ENCODE data around the gene GRHL3. TPM values are rescaled to one million over a fixed set of nuclear protein-coding genes. Genes with fewer than 3 reads are reported as not detected.

Gene GRHL3
- total RNA-seq, 1 donor from 2014 or later = 6.9 TPM

- H3K9me3 Mint-ChIP-seq (ENCODE audit: unreplicated experiment) = peaks cover 2% of the 10 kb centered on the region
- peak; percentile 47 for DNase-seq (ENCODE audit: low read depth)
Measured at GRCh38 chr1:24349891-24350290, 30.7 kb downstream of the GRHL3 start.

GRCh38 chr1:24351247-24351646 is 32.1 kb downstream of the GRHL3 start:
- DNase-seq (ENCODE audit: low read depth) = no peak
- Histone ChIP-seq H2AFZ (ENCODE audit: low read depth, low read length) (no peak overlapping the region), H3K4me2 (ENCODE audit: low read length) (no peak overlapping the region), H3K9me3 (ENCODE audit: insufficient read depth, low read depth, low read length) (no peaks in the 10 kb centered on the region), H3K4me3 (ENCODE audit: insufficient read depth, low read depth, low read length) (no peak overlapping the region), H4K20me1 (ENCODE audit: insufficient read depth, low read length) (no peaks in the 10 kb centered on the region), H3K27ac (ENCODE audit: low read depth, low read length) (no peak overlapping the region), H3K9ac (ENCODE audit: low read length) (no peak overlapping the region), H3K27me3 (ENCODE audit: insufficient read depth, low read length) (no peaks in the 10 kb centered on the region), H3K79me2 (ENCODE audit: insufficient read depth, low read length) (no peaks in the 10 kb centered on the region), H3K4me1 (ENCODE audit: insufficient read depth, low read length) (peaks cover 19% of the 10 kb centered on the region), H3K36me3 (ENCODE audit: insufficient read depth, low read length) (no peaks in the 10 kb centered on the region)
- peaks cover 3% of the 10 kb centered on the region for H3K36me3 Mint-ChIP-seq (ENCODE audit: low read depth, unreplicated experiment)
- no peak overlapping the region for H3K27ac Mint-ChIP-seq (ENCODE audit: unreplicated experiment)
- peaks cover 14% of the 10 kb centered on the region for H3K4me1 Mint-ChIP-seq (ENCODE audit: low read depth, unreplicated experiment)
- TF ChIP-seq EZH2 (IDR thresholded peaks at IDR 0.05; ENCODE audit: insufficient read depth, low read length) (no peak), CTCF (IDR thresholded peaks at IDR 0.05; ENCODE audit: insufficient read depth, low read depth, low read length) (no peak)
- peaks cover 2% of the 10 kb centered on the region for H3K9me3 Mint-ChIP-seq (ENCODE audit: unreplicated experiment)
- no peak for FAIRE-seq
- H3K27me3 Mint-ChIP-seq (ENCODE audit: low read depth, unreplicated experiment) = peaks cover 29% of the 10 kb centered on the region
- H3K4me3 Mint-ChIP-seq (ENCODE audit: unreplicated experiment) = peak overlapping the region; percentile 50

More at GRCh38 chr1:24349891-24350290, 30.7 kb downstream of the GRHL3 start:
- Mint-ChIP-seq H3K27me3 (ENCODE audit: low read depth, unreplicated experiment) (peaks cover 34% of the 10 kb centered on the region), H3K27ac (ENCODE audit: unreplicated experiment) (no peak overlapping the region), H3K36me3 (ENCODE audit: low read depth, unreplicated experiment) (peaks cover 3% of the 10 kb centered on the region), H3K4me1 (ENCODE audit: low read depth, unreplicated experiment) (peaks cover 14% of the 10 kb centered on the region), H3K4me3 (ENCODE audit: unreplicated experiment) (no peak overlapping the region)
- H3K79me2 ChIP-seq (ENCODE audit: insufficient read depth, low read length) = no peaks in the 10 kb centered on the region
- no peaks in the 10 kb centered on the region for H3K27me3 ChIP-seq (ENCODE audit: insufficient read depth, low read length)
- H3K27ac ChIP-seq (ENCODE audit: low read depth, low read length) = no peak overlapping the region
- H3K36me3 ChIP-seq (ENCODE audit: insufficient read depth, low read length) = no peaks in the 10 kb centered on the region
- H3K9me3 ChIP-seq (ENCODE audit: insufficient read depth, low read depth, low read length) = no peaks in the 10 kb centered on the region
- no peak overlapping the region for H3K9ac ChIP-seq (ENCODE audit: low read length)
- H4K20me1 ChIP-seq (ENCODE audit: insufficient read depth, low read length) = no peaks in the 10 kb centered on the region
- no peak overlapping the region for H3K4me3 ChIP-seq (ENCODE audit: insufficient read depth, low read depth, low read length)
- H2AFZ ChIP-seq (ENCODE audit: low read depth, low read length) = no peak overlapping the region
- peak overlapping the region; percentile 36 for H3K4me2 ChIP-seq (ENCODE audit: low read length)
- H3K4me1 ChIP-seq (ENCODE audit: insufficient read depth, low read length) = peaks cover 19% of the 10 kb centered on the region
- no peak for FAIRE-seq
- TF ChIP-seq EZH2 (IDR thresholded peaks at IDR 0.05; ENCODE audit: insufficient read depth, low read length) (no peak), CTCF (IDR thresholded peaks at IDR 0.05; ENCODE audit: insufficient read depth, low read depth, low read length) (no peak)

GRCh38 chr1:24351918-24352627 is 32.9 kb downstream of the GRHL3 start:
- Histone ChIP-seq H4K20me1 (ENCODE audit: insufficient read depth, low read length) (no peaks in the 10 kb centered on the region), H3K9ac (ENCODE audit: low read length) (no peak overlapping the region), H3K4me3 (ENCODE audit: insufficient read depth, low read depth, low read length) (no peak overlapping the region), H3K79me2 (ENCODE audit: insufficient read depth, low read length) (no peaks in the 10 kb centered on the region), H3K9me3 (ENCODE audit: insufficient read depth, low read depth, low read length) (no peaks in the 10 kb centered on the region), H3K27ac (ENCODE audit: low read depth, low read length) (no peak overlapping the region), H3K36me3 (ENCODE audit: insufficient read depth, low read length) (no peaks in the 10 kb centered on the region), H3K27me3 (ENCODE audit: insufficient read depth, low read length) (no peaks in the 10 kb centered on the region), H2AFZ (ENCODE audit: low read depth, low read length) (no peak overlapping the region), H3K4me1 (ENCODE audit: insufficient read depth, low read length) (peaks cover 19% of the 10 kb centered on the region), H3K4me2 (ENCODE audit: low read length) (peak overlapping the region; percentile 26)
- H3K27me3 Mint-ChIP-seq (ENCODE audit: low read depth, unreplicated experiment) = peaks cover 27% of the 10 kb centered on the region
- peaks cover 14% of the 10 kb centered on the region for H3K4me1 Mint-ChIP-seq (ENCODE audit: low read depth, unreplicated experiment)
- FAIRE-seq = no peak
- peak; percentile 17 for DNase-seq (ENCODE audit: low read depth)
- H3K4me3 Mint-ChIP-seq (ENCODE audit: unreplicated experiment) = no peak overlapping the region
- no peak overlapping the region for H3K27ac Mint-ChIP-seq (ENCODE audit: unreplicated experiment)
- peaks cover 3% of the 10 kb centered on the region for H3K36me3 Mint-ChIP-seq (ENCODE audit: low read depth, unreplicated experiment)
- no peak for TF ChIP-seq CTCF (IDR thresholded peaks at IDR 0.05; ENCODE audit: insufficient read depth, low read depth, low read length)
- TF ChIP-seq EZH2 (IDR thresholded peaks at IDR 0.05; ENCODE audit: insufficient read depth, low read length) = no peak
- H3K9me3 Mint-ChIP-seq (ENCODE audit: unreplicated experiment) = peaks cover 2% of the 10 kb centered on the region
